ENCODE measurements around the gene ZNF804B.

DNA sequence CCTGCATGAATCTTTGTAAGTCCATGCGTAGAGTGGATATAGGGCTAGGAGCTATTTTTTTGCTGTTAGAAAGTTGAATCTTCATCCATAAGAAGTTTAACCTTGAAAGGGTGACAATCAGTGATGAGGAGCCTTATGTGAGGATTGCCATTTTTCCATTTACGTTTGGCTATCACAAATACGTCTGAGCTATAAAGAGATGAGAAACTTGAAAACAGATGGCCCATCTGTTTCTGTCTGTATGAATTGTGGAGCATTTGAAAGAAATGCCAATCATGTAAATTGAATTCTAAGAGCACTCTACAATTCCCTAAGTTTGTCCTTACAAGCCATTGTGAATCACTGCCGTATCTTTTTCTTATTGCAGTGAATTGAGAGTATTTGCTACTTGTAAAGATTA is 205.9 kb downstream of the ZNF804B start:
- TF ChIP-seq CTCF (IDR thresholded peaks at IDR 0.05; ENCODE audit: borderline replicate concordance, extremely low read depth, low read length, poor library complexity, severe bottlenecking), result no peak
- no peak for TF ChIP-seq EZH2 (IDR thresholded peaks at IDR 0.05; ENCODE audit: borderline replicate concordance, low read depth, low read length, severe bottlenecking)

Data from DND-41 (cell line).